OCI-LY1 (cell line): Measurements from ENCODE around the gene UFC1.

Experiments used
- H2AFZ ChIP-seq: fragments of 200-600 bp; sonication (generic), shearing (Covaris generic); 2 replicates; pipeline ENCODE4 v1.6.0; 2014; ENCODE audit warnings: antibody characterized with exemption, mild to moderate bottlenecking, low read length
- H3F3A ChIP-seq: fragments of 200-600 bp; sonication (generic), shearing (Covaris generic); 2 replicates; pipeline ENCODE4 v1.6.0; 2014; ENCODE audit warnings: mild to moderate bottlenecking, antibody characterized with exemption, low read length, moderate library complexity; ENCODE audit not compliant: insufficient read depth
- H3K27ac ChIP-seq: fragments of 200-600 bp; sonication (generic); 2 replicates; pipeline ENCODE4 v1.5.1; 2014; ENCODE audit warnings: low read length, mixed run types, mild to moderate bottlenecking, low read depth; ENCODE audit not compliant: poor library complexity, severe bottlenecking
- H3K27me3 ChIP-seq: fragments of 200-600 bp; sonication (generic); 2 replicates; pipeline ENCODE4 v1.6.0; 2014; ENCODE audit warnings: antibody characterized with exemption, mild to moderate bottlenecking, low read length, moderate library complexity; ENCODE audit not compliant: insufficient read depth
- H3K36me3 ChIP-seq: fragments of 200-600 bp; sonication (generic); 2 replicates; pipeline ENCODE4 v1.6.1; 2014; ENCODE audit warnings: mild to moderate bottlenecking, antibody characterized with exemption, low read length, moderate library complexity, mixed read lengths; ENCODE audit not compliant: insufficient read depth
- H3K4me1 ChIP-seq: fragments of 200-600 bp; sonication (generic); 2 replicates; pipeline ENCODE4 v1.5.1; 2014; ENCODE audit warnings: mild to moderate bottlenecking, low read length, moderate library complexity; ENCODE audit not compliant: insufficient read depth, severe bottlenecking
- H3K4me2 ChIP-seq: fragments of 200-600 bp; sonication (generic), shearing (Covaris generic); 2 replicates; pipeline ENCODE4 v1.6.1; 2014; ENCODE audit warnings: low read length
- H3K4me3 ChIP-seq: fragments of 200-600 bp; sonication (generic); 2 replicates; pipeline ENCODE4 v1.5.1; 2014; ENCODE audit warnings: low read length, low read depth, mild to moderate bottlenecking, mixed read lengths; ENCODE audit not compliant: poor library complexity, severe bottlenecking
- H3K79me2 ChIP-seq: fragments of 200-600 bp; shearing (Covaris generic); 2 replicates; pipeline ENCODE4 v1.6.1; 2016; ENCODE audit warnings: mixed run types, low read length, mixed read lengths; ENCODE audit not compliant: insufficient read depth
- H3K9ac ChIP-seq: fragments of 200-600 bp; sonication (generic), shearing (Covaris generic); 2 replicates; pipeline ENCODE4 v1.6.1; 2014; ENCODE audit warnings: mild to moderate bottlenecking, low read length, mixed read lengths
- H3K9me2 ChIP-seq: fragments of 200-600 bp; sonication (generic), shearing (Covaris generic); 2 replicates; pipeline ENCODE4 v1.6.1; 2014; ENCODE audit warnings: low read depth, mild to moderate bottlenecking, low read length, mixed read lengths
- H3K9me3 ChIP-seq: fragments of 200-600 bp; shearing (Covaris generic); 2 replicates; pipeline ENCODE4 v1.6.1; 2014; ENCODE audit warnings: low read length, mixed read lengths
- H4K20me1 ChIP-seq: fragments of 200-600 bp; sonication (generic), shearing (Covaris generic); 2 replicates; pipeline ENCODE4 v1.6.0; 2016; ENCODE audit warnings: mild to moderate bottlenecking, low read length; ENCODE audit not compliant: insufficient read depth
- CTCF ChIP-seq: fragments of 200-600 bp; sonication (generic), shearing (Covaris generic); IDR thresholded peaks from 2 replicates; pipeline ENCODE4 v1.5.1; 2017; ENCODE audit warnings: mild to moderate bottlenecking, antibody characterized with exemption, low read length, moderate library complexity, mixed read lengths
- EZH2 ChIP-seq: fragments of 200-600 bp; sonication (generic), shearing (Covaris generic); IDR thresholded peaks from 2 replicates; pipeline ENCODE4 v1.8.0; 2017; ENCODE audit warnings: borderline replicate concordance, mixed run types, mild to moderate bottlenecking, antibody characterized with exemption, low read length, moderate library complexity, mixed read lengths

The UFC1 gene

DNA sequence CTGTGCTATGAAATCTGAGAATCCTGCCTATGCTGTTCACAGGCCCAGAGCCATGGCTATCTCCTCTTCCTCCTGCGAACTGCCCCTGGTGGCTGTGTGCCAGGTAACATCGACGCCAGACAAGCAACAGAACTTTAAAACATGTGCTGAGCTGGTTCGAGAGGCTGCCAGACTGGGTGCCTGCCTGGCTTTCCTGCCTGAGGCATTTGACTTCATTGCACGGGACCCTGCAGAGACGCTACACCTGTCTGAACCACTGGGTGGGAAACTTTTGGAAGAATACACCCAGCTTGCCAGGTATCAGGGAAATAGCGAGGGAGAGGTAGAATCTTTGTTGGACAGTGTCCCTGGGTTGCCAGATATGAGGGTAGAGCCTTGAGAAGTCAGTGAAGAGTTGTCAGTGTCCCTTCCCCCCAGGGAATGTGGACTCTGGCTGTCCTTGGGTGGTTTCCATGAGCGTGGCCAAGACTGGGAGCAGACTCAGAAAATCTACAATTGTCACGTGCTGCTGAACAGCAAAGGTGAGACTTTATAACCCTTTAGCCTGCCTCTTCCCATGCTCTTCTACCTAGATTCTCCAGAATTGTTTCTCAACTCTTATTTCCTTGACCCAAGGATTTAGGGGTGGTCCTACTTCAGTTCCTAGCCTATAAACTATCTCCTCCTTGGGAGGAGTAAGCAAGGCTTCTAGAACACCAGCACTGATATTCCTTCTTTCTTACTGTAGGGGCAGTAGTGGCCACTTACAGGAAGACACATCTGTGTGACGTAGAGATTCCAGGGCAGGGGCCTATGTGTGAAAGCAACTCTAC lies 34.5 kb upstream of the UFC1 start:
- Histone ChIP-seq H3K79me2 (peaks cover 34% of the 10 kb centered on the region), H3K9me2 (no peaks in the 10 kb centered on the region), H3K9ac (peak overlapping the region; percentile 95), H3K27ac (peak overlapping the region; percentile 64), H3K27me3 (no peaks in the 10 kb centered on the region), H3K4me2 (peak overlapping the region; percentile 92), H3K36me3 (peaks cover 63% of the 10 kb centered on the region), H4K20me1 (no peaks in the 10 kb centered on the region), H3K4me3 (peak overlapping the region; percentile 97), H3F3A (no peaks in the 10 kb centered on the region), H3K9me3 (no peaks in the 10 kb centered on the region), H2AFZ (no peak overlapping the region), H3K4me1 (peaks cover 44% of the 10 kb centered on the region)
- TF ChIP-seq EZH2 (no peak), CTCF (peak; percentile 52)

GRCh38 chr1:161121042-161121650 lies 32.6 kb upstream of the UFC1 start:
- H4K20me1 ChIP-seq = no peaks in the 10 kb centered on the region
- peaks cover 26% of the 10 kb centered on the region for H3K4me1 ChIP-seq
- no peaks in the 10 kb centered on the region for H3F3A ChIP-seq
- H3K36me3 ChIP-seq = peaks cover 64% of the 10 kb centered on the region
- no peaks in the 10 kb centered on the region for H3K9me2 ChIP-seq
- H3K4me3 ChIP-seq = no peak overlapping the region
- H3K27me3 ChIP-seq = no peaks in the 10 kb centered on the region
- no peak overlapping the region for H2AFZ ChIP-seq
- peaks cover 16% of the 10 kb centered on the region for H3K79me2 ChIP-seq
- no peak overlapping the region for H3K9ac ChIP-seq
- H3K9me3 ChIP-seq = no peaks in the 10 kb centered on the region
- no peak overlapping the region for H3K27ac ChIP-seq
- H3K4me2 ChIP-seq = no peak overlapping the region
- no peak for TF ChIP-seq CTCF

GRCh38 chr1:161121834-161122233 lies 31.9 kb upstream of the UFC1 start:
- Histone ChIP-seq H3K27me3 (no peaks in the 10 kb centered on the region), H3K4me1 (peaks cover 19% of the 10 kb centered on the region), H3K9me3 (no peaks in the 10 kb centered on the region), H2AFZ (no peak overlapping the region), H3K9me2 (no peaks in the 10 kb centered on the region), H4K20me1 (no peaks in the 10 kb centered on the region), H3K27ac (no peak overlapping the region), H3K4me2 (no peak overlapping the region), H3K4me3 (no peak overlapping the region), H3K79me2 (peaks cover 9% of the 10 kb centered on the region), H3F3A (no peaks in the 10 kb centered on the region), H3K36me3 (peaks cover 63% of the 10 kb centered on the region), H3K9ac (no peak overlapping the region)
- TF ChIP-seq CTCF = no peak
- no peak for TF ChIP-seq EZH2
